Activated naive CD4-positive, alpha-beta T cell treated with anti-CD3 and anti-CD28 coated beads for 36 hours (primary cell): Measurements from ENCODE around the gene RERE. TPM values are rescaled to one million over a fixed set of nuclear protein-coding genes. Genes with fewer than 3 reads are reported as not detected.
A peak's percentile ranks its signal among the peaks of the same experiment; 100 is the strongest.

Experiments
- CTCF ChIA-PET: fragments of 350-600 bp; sonication (Branson Sonifier 250); formaldehyde crosslinking; loops from one replicate; lab custom pipeline; 2021; ENCODE audit warnings: antibody characterized with exemption; lab: Charles Lee
- DNase-seq: peaks from one replicate; pipeline ENCODE4 v3.0.0-alpha.2; 2020
- H3K27ac Mint-ChIP-seq: one replicate; pipeline ENCODE4 v1.8.0; 2021; ENCODE audit warnings: mild to moderate bottlenecking, mixed read lengths
- H3K27me3 Mint-ChIP-seq: one replicate; pipeline ENCODE4 v1.8.0; 2021; ENCODE audit warnings: low read depth, mixed read lengths
- H3K36me3 Mint-ChIP-seq: one replicate; pipeline ENCODE4 v1.8.0; 2021; ENCODE audit warnings: low read depth, mixed read lengths
- H3K4me1 Mint-ChIP-seq: one replicate; pipeline ENCODE4 v1.8.0; 2021; ENCODE audit warnings: low read depth, mixed read lengths
- H3K4me3 Mint-ChIP-seq: one replicate; pipeline ENCODE4 v1.8.0; 2021; ENCODE audit warnings: mild to moderate bottlenecking, moderate library complexity, mixed read lengths
- H3K9me3 Mint-ChIP-seq: one replicate; pipeline ENCODE4 v1.8.0; 2021; ENCODE audit warnings: mixed read lengths
- intact Hi-C: fragments of 100-400 bp; cut with micrococcal nuclease; formaldehyde crosslinking; loops from one replicate; pipeline ENCODE4 v1.15.1; 2023
- total RNA-seq, 2 experiments: library from RNA; stranded (reverse); gene quantifications; one replicate each; pipeline ENCODE4 v1.2.3, GENCODE V29; 2021

The RERE gene
- total RNA-seq, 2 experiments from 2014 or later, result 46.4 to 47.6 TPM

DNA sequence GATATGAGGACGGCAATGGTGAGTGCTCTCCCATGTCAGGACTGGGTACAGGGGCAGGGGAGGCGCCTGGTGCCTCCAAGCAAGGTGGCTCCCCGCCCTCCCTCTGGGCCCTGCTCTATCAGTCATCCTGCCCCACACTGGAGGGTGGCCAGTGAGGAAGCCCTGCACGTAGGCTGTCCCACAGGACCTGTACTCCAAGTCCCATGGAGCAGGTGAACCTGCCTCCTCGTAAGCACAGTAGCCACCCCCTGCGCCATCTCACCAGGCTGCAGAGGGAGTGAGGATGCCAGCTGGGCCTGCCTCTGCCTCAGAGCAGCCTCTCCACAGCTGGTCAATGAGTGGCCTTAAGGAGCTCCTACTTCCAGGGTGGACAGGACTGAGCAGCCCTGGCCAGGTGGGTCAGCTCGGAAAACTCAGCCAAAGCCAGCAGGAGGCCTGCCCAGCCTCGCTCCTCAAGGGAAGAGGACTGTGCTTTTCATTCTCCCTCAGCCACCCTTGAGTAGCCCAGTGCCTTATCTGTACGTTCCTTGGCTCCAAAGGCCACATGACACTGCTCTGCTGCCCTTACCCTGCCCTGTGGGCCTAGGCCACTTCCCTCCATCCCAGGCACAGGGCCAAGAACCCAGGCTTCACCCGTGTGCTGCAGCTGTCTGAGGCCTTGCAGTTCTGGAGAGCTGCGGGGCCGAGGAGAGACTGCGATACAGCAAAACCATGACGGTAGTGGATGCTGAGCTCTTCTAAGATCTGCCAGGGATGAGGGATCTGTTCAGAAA lies 459.9 kb downstream of the RERE start:
- H3K4me1 Mint-ChIP-seq, result no peaks in the 10 kb centered on the region
- no peak overlapping the region for H3K27ac Mint-ChIP-seq
- H3K4me3 Mint-ChIP-seq, result no peak overlapping the region
- no peaks in the 10 kb centered on the region for H3K9me3 Mint-ChIP-seq
- CTCF ChIA-PET, result interaction anchor here (1.1 kb wide), 1 partner anchor 8 kb away, joined by 5 read pairs; no protein-coding TSS in a partner anchor
- no peak for DNase-seq
- no peaks in the 10 kb centered on the region for H3K27me3 Mint-ChIP-seq
- intact Hi-C loops, result no loop called here
- peaks cover 13% of the 10 kb centered on the region for H3K36me3 Mint-ChIP-seq

DNA sequence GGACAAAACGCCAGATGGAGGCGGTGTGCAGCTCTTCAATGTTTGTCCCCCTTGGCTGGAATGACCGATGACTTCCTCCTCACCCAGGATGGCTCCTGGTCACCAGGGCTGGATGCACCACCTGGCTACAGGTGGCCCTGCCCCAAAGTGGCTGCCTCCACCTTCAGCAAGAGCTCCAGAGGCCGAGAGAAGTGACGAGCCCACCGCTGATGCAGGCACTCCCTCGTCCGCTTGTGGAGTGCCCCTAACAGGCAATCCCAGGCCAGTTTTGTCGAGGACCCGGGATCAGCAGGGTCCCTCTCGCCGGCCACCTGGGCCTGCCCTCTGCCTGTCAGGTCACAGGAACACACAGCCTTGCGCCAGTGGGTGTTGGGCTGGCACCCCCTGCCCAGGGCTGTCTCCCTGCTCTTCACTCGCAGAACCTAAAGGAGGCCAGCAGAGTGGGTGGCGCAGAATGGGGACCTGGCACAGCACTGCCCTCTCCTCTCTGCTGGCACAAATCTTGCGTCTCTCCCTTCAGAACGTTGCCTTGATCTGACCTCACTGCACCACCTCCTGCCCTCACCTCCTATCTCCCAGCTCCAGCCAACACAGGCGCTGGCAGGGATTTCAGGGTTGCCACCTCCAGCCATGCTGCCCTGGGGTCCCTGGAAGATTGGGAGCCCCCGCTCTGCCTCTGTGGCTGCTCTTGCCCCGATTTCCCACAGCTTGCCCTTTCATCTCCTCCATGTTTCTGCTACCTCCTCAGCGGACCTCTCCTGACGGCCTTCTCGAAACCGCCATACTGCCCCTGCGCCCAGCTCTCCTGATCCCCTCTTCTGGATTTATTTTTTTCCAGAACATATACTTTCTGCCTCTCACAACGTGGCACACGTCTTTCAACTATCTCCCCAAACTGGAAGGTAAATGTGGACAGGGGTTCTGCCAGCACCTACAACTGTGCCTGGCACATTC lies 460.9 kb downstream of the RERE start:
- Mint-ChIP-seq H3K36me3 (peaks cover 13% of the 10 kb centered on the region), H3K27ac (no peak overlapping the region), H3K4me3 (no peak overlapping the region), H3K9me3 (no peaks in the 10 kb centered on the region), H3K4me1 (no peaks in the 10 kb centered on the region), H3K27me3 (no peaks in the 10 kb centered on the region)
- intact Hi-C loops, result no loop called here
- CTCF ChIA-PET, result interaction anchor here (1.1 kb wide), 1 partner anchor 7 kb away, joined by 5 read pairs; no protein-coding TSS in a partner anchor
- DNase-seq, result no peak

DNA sequence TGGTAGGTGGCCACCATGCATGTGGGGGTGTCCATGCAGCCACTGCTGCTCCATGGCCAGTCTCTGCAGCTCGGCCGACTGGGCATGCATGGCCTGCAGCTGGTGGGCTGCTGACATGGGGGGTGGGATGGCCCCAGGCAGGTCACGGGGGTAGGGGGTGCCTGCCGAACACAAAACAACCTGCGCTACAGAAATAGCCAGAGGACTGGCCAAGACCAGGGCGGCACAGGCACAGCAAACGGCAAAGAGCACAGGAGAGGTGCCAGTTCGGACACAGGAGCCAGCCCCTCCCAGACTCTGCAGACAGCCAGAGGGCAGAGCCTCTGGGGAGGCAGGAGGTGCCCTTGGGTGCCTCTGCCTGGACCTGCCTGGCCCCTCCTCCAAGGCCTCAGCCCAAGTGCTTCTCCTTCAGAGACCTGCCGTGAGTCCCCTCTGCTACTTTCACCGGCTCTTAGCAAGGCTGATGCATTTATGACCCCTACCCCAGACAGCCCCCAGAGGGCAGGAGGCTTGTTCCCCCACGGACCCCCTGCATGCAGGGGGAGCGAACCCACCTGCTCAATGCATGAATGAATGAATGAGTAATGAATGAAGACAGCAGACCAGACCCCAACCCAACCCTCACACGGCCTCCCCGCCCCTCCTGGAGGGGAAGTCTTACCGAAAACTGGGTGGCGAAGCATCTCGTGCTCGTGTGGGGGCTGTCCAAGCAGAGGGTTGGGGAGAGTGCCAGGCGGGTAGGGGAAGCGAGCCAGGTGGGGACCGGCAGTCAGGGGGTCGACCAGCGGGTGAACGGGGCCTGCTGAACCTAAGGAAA lies 461.8 kb downstream of the RERE start:
- Mint-ChIP-seq H3K27ac (no peak overlapping the region), H3K4me3 (no peak overlapping the region)
- CTCF ChIA-PET, result no interaction called here

DNA sequence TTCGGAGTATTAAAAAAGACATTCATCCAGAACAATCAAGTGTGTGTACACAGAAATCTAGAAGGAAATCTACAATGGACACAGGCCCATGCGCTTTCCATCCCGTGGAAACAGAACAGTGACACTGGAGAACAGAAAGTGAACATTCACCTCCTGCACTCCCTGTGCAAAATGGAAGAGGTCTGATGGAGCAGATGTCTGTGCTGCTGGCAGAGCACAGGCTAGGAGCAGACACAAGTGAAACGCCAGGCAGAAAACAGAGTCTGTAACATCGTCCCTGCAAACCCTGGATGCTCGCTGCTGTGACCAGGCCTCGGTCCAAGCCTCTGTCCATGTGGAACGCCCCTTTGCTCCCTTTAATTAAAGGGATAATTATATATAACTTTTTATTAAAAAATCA lies 463.4 kb downstream of the RERE start:
- Mint-ChIP-seq H3K27me3 (no peaks in the 10 kb centered on the region), H3K9me3 (no peaks in the 10 kb centered on the region), H3K4me1 (no peaks in the 10 kb centered on the region), H3K4me3 (no peak overlapping the region), H3K27ac (no peak overlapping the region), H3K36me3 (peaks cover 11% of the 10 kb centered on the region)
- DNase-seq, result no peak
- intact Hi-C loops, result no loop called here
- CTCF ChIA-PET, result no interaction called here

More for the DNA sequence above, 461.8 kb downstream of the RERE start:
- DNase-seq, result no peak
- intact Hi-C loops, result no loop called here
- H3K4me1 Mint-ChIP-seq, result no peaks in the 10 kb centered on the region
- H3K36me3 Mint-ChIP-seq, result peaks cover 13% of the 10 kb centered on the region
- H3K27me3 Mint-ChIP-seq, result no peaks in the 10 kb centered on the region
- H3K9me3 Mint-ChIP-seq, result no peaks in the 10 kb centered on the region

DNA sequence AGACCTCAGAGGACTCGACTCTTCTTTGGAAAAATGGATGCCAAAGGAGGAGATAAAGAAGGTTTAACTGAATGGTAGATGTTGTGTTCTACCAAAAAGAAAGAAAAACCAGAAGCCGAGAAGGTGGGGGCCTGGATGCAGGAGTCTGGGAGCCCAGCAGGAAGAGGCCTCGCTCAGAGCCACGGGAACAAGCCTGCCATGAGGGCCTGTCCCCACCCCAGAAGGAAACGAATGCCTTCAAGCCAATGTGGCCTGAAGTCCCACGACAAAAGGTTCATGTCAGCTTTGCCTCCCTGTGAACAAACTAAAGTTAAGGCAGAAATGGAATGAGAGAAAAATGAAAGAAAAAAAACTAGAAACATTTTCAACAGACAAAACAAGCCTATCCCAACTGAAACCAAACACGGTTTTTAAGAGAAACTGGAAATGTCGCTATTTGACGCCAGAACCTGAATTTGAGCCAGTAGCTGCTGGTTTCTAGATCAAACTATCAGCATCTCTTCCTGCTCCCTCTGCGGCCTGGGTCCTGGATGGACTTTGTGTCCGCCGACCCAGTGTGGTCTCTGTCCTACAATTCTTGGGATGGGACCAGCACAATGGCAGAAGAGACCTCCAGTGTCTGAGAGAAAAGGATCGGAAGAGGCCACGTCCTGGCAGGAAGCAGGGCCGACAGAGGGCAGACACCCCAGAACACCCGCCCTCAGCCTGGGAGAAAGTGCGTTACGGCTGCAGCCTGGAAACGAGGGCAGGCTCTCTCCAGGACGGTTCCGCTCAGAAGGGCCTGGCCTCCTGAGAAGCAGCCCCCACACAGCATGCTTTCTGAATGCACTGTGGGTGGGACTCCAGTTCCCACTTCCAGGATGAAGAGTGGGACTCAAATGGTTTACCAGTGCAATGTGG lies 464.3 kb downstream of the RERE start:
- Mint-ChIP-seq H3K4me1 (peaks cover 4% of the 10 kb centered on the region), H3K4me3 (no peak overlapping the region), H3K27me3 (no peaks in the 10 kb centered on the region), H3K9me3 (no peaks in the 10 kb centered on the region), H3K27ac (peak overlapping the region; percentile 35), H3K36me3 (peaks cover 10% of the 10 kb centered on the region)
- intact Hi-C loops, result no loop called here
- CTCF ChIA-PET, result interaction anchor here (1.5 kb wide), 1 partner anchor 373 kb away, joined by 5 read pairs; no protein-coding TSS in a partner anchor
- DNase-seq, result no peak

DNA sequence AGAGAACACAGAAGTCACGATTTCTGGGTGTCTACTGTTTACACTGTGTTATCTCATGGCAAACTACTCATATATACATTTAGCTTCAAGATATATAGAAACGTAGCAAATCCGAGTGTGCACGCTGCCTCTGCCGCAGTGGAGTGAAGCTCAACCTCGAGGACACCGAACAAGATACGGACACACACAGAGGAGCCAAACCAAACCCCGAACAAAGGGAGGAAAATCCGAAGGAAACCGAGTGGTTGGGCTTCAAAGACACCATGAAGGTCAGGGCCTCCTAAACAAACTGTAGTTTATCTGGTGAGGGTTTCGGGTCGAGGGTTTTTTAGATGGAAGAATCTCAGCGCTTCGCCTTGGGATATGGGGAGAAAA lies 465.0 kb downstream of the RERE start:
- no peak for DNase-seq
- CTCF ChIA-PET, result interaction anchor here (1.5 to 4.4 kb wide), 2 partner anchors 338 to 373 kb away, joined by 5 to 40 read pairs; no protein-coding TSS in a partner anchor
- H3K4me1 Mint-ChIP-seq, result peaks cover 4% of the 10 kb centered on the region
- H3K9me3 Mint-ChIP-seq, result no peaks in the 10 kb centered on the region
- H3K27me3 Mint-ChIP-seq, result no peaks in the 10 kb centered on the region
- peaks cover 5% of the 10 kb centered on the region for H3K36me3 Mint-ChIP-seq
- H3K4me3 Mint-ChIP-seq, result no peak overlapping the region
- intact Hi-C loops, result no loop called here
- H3K27ac Mint-ChIP-seq, result peak overlapping the region; percentile 35

DNA sequence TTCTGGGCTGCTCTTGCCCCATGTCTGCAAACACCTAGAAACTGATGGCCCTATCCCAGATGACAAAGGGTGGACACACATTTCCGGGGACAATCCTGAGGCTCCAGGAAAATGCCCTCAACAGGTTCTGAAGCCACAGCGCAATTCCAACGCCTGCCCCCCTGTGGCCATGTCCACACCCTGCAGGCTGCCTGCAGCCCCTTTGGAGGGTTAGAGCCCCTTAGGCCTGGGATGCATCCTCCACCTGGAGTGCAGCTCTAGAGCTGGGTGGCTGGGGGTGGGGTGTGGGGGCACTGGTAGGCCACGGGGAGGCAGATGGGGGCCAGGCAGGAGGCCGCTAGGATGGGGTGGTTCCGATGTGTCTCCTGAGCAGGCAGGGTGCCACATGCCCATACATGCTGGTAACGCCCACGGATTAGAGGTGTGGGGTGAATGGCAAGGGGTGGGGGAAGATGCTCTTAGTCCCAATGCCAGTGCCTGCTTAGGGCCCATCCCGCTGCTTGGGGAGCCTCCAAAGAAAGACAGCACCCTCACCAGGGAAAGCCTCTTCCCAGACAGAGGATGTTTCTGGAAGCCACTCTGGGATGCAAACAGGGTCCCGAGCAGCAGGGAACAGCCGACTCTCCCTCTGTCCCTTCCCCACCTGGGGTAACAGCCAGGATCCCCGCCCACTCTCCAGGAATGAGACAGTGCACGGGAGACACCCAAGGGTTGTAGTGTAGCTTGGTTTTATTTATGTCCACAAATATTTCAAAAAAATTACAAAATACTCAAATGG lies 465.6 kb downstream of the RERE start:
- intact Hi-C loops, result no loop called here
- H3K4me1 Mint-ChIP-seq, result peaks cover 4% of the 10 kb centered on the region
- CTCF ChIA-PET, result interaction anchor here (1.0 to 4.4 kb wide), 4 partner anchors 19 to 374 kb away, joined by 4 to 40 read pairs (median 4); no protein-coding TSS in a partner anchor
- H3K27ac Mint-ChIP-seq, result peak overlapping the region; percentile 35
- H3K9me3 Mint-ChIP-seq, result no peaks in the 10 kb centered on the region
- H3K36me3 Mint-ChIP-seq, result peaks cover 5% of the 10 kb centered on the region
- no peak overlapping the region for H3K4me3 Mint-ChIP-seq
- DNase-seq, result peak; percentile 18
- H3K27me3 Mint-ChIP-seq, result no peaks in the 10 kb centered on the region

DNA sequence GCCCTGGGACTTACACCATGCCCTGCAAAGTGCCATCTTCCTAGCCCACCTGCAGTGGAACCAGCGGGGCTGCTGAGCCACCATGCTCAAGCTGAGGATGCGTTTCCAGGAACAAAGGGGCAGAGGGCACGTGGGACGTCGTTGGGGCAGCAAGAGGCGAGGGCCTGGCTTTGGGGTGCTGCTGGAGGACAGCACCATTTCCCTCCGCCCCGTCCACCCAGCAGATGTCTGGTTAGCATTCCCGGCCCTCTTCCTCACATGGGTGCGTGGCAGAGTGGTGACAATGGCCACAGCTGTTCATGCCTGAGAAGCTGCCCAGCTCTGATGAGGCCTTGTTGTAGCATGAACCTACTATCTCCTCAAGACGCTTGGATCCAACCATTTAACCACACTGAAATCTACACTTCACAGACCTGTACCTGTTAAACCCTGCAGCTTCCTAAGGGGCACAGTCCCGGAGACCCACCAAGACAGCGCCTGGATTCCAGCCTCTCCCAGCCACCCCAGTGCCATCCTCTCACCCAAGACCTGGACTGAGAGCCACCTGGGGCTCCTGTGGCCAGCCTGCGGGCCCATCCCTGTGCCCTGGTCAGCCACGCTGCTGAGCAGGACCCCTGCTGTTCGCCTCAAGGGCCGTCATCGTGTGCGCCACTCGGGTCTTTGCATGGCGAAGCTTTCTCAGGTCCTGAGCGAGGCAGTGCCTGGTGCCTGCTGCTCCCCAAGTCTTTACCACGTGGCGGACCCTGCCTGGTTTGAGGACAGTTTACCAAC lies 466.3 kb downstream of the RERE start:
- H3K9me3 Mint-ChIP-seq, result no peaks in the 10 kb centered on the region
- H3K36me3 Mint-ChIP-seq, result peaks cover 5% of the 10 kb centered on the region
- no peak for DNase-seq
- no peaks in the 10 kb centered on the region for H3K27me3 Mint-ChIP-seq
- no peak overlapping the region for H3K27ac Mint-ChIP-seq
- CTCF ChIA-PET, result interaction anchor here (0.5 to 4.4 kb wide), 9 partner anchors 17 to 337 kb away, joined by 3 to 40 read pairs (median 3); no protein-coding TSS in a partner anchor
- H3K4me1 Mint-ChIP-seq, result peaks cover 4% of the 10 kb centered on the region
- H3K4me3 Mint-ChIP-seq, result no peak overlapping the region
- intact Hi-C loops, result no loop called here

DNA sequence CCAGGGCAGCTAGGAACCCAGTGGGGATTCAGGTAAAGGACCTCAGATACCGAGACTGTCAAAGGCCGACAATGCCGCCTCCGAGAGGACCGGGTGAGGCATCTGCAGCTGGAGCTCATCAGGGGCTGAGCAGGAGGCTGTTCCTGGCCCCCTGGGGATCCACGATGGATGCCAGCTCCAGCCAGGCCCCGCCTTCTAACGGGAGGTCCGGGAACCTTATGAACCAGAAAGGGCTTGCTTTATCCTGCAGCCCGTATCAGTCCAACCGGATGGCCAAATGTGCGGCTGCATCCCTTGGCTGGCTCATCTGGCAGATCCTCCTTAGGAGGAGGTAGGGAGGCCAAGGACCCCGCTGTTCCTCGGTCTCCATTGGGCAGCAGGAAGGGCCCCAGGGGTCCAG lies 467.5 kb downstream of the RERE start:
- Mint-ChIP-seq H3K4me3 (no peak overlapping the region), H3K4me1 (peaks cover 4% of the 10 kb centered on the region), H3K36me3 (peaks cover 2% of the 10 kb centered on the region), H3K27ac (no peak overlapping the region), H3K9me3 (no peaks in the 10 kb centered on the region), H3K27me3 (no peaks in the 10 kb centered on the region)
- no peak for DNase-seq
- intact Hi-C loops, result loop anchor here (1.0 kb wide), 3 partner anchors 319 to 368 kb away; no protein-coding TSS in a partner anchor
- CTCF ChIA-PET, result interaction anchor here (0.6 to 4.4 kb wide), 8 partner anchors 7 to 366 kb away, joined by 3 to 40 read pairs (median 4); partner anchors contain the start of gene SLC45A1

DNA sequence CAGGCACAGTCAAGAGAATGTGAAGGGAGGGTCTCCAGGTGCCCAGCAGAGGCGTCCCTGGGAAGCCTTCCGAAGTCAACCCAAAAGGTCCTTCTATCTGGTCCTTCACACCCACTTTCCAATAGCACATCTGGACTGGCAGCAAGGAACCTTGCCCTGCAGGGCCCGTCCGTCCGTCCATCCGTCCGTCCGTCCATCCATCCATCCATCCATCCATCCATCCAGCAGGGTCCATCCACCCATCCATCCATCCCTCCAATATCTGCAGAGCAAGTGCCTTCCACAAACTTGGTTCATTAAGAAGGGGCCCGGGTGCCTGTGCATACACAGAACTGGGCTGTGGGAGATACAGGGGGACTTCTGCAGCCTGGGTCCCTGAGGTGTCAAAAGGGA lies 468.0 kb downstream of the RERE start:
- H3K27ac Mint-ChIP-seq, result no peak overlapping the region
- no peak overlapping the region for H3K4me3 Mint-ChIP-seq
- H3K36me3 Mint-ChIP-seq, result peaks cover 2% of the 10 kb centered on the region
- H3K4me1 Mint-ChIP-seq, result peaks cover 4% of the 10 kb centered on the region
- DNase-seq, result no peak
- intact Hi-C loops, result loop anchor here (1.0 kb wide), 3 partner anchors 318 to 367 kb away; no protein-coding TSS in a partner anchor
- H3K9me3 Mint-ChIP-seq, result no peaks in the 10 kb centered on the region
- CTCF ChIA-PET, result interaction anchor here (0.6 to 4.4 kb wide), 10 partner anchors 8 to 365 kb away, joined by 3 to 40 read pairs (median 4); partner anchors contain the start of gene SLC45A1
- H3K27me3 Mint-ChIP-seq, result no peaks in the 10 kb centered on the region
